ENCODE measurements around the gene TPST2.
A peak's percentile ranks its signal among the peaks of the same experiment; 100 is the strongest.
"Not testable (repeated sequence)": the region's sequence is repeated elsewhere in the genome, so short reads cannot be mapped to it uniquely, and the experiment has no call there.

TPST2 gene

DNA sequence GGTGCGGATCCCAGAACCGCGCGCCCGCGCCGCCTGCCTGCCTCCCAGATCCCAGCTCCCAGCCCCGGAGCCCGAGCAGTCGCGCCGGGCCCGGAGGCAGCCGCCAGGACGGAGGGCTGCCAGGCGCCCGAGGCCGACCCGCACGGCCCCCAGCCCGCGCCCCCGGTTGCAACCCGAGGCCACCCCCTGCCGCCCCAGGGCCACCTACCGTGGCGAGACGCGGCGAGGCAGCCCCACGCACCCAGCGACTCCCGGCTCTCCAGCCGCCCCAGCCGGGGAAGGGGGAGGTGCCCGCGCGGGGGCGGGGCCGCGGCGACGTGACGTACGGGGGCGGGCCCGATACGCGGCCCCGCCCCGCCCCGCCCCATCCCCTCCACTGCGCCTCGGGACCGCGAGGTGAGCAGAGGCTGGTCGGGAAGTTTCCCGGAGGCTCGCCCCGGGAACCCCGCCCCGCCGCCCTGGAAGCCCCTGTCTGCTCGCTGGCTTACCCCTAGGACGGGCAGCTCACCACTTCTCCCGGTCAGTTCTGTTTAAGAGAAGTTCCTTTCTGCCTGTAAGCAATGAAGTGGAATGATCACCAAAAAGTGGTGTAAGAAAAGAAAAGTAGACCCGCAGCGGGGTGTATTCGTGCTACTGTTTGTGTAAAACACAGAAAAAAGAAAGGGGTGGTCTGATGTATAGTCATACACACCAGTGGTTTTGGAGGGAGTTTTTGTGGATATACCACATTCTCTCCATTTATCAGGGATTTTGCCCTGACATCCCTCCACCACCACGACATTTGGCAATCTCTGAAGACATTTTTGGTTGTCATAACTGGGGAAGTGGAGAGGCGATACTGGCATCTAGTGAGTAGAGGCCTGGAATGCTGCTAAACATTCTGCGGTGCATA, at the start of gene TPST2:
Gene TPST2, minus strand, starts transcription at position 288 of the 892 bp plus-strand sequence. CDS start 48,502 bp downstream, outside the sequence.
- DNase-seq = peak; percentile 87

DNA sequence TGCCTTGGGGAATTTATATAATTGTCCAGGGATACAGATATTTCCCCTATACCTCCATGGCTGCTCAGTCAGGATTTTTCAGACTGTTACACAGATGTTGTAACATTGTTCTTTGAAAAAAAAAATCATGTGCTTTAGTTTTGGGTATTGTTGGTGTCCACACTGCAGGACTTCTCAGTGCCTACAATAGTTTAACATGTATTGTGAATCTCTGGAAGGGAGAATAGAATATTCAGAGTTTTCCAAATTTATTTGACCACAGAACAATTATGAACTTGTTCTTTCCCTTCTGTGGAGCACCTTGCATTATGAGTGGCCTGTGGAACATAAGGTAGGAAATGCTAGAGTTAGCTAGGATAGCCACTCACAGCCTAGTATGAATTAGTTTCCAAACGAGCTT, 46.4 kb upstream of the TPST2 start:
- DNase-seq = no peak

DNA sequence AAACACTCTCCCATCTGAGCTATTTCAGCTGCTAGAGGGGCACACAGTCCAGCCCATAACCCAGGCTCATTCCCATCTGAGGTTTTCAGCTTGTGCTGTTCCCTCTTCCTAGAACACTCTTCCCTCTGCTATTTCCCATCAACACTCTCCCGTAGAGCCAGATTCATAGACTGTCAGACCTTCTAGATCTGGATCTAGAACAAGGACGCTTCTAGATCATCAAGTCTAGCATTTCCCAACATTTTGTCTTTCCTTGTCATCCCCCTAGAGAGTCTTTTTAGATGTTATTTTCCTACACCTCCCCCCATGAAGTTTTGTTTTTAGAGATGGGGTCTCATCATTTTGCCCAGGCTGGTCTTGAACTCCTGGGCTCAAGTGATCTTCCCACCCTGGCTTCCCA, 45.2 kb upstream of the TPST2 start:
- DNase-seq = no peak

DNA sequence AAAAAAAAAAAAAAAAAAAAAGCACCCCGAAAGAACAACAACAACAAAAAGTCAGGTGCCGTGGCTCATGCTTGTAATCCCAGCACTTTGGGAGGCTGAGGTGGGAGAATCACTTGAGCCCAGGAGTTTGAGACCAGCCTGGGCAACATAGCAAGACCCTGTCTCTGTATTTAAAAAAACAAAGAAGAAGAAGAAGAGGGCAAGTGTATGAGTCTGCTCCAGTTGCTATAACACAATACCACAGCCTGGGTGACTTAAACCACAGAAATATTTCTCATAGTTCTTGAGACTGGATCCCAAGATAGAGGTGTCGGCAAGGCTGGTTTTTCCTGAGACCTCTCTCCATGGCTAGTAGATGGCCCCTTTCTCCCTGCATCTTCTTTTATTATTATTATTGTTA, 44.3 kb upstream of the TPST2 start:
- DNase-seq = no peak

DNA sequence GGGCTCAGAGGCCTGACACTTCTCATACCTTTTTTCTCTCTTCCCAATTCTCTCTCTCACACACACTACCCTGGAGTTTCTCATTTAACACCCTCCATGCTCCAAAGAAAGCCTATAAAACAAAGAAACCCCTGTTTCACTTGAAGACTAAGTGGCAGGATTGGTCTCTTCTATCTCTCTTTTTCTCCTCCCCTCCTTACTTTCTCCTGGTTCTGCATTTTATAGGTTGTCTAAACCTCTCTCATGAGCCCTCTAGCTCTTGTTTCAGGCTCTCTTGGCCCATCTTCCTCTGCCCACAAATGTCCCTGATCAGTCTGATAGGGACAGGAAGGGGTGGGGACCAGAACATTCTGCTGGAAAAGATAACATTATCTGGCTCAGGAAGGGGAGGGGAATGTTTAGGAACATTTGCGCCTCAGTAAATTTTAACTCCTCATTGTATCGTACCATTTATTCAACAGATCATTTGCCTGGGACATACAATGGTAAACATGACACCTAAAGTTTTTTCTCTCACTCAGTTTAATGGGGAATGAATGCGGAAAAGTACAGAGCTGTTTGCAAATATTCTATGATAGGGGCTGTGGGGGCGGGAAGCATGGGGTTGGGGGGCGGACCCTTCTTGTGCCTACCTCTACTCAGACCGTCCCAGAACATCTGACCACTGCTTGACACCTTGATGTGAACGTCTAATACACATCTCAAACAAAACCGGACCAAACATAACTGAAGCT, 42.7 kb upstream of the TPST2 start:
- DNase-seq = peak; percentile 97

DNA sequence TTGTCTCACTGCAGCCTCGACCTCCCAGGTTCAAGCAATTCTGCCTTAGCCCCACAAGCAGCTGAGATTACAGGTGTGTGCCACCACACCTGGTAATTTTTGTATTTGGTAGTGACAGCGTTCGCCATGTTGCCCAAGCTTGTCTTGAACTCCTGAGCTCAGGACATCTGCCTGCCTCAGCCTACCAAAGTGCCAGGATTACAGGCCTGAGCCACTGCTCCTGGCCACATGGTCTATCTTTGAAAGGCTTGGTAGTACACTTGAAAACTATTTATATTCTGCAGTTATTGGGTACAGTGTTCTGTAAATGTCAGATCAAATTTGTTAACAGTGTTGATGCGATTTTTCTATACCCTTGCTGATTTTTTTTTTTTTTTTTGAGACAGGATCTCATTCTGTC, 41.4 kb upstream of the TPST2 start:
- DNase-seq = no peak

DNA sequence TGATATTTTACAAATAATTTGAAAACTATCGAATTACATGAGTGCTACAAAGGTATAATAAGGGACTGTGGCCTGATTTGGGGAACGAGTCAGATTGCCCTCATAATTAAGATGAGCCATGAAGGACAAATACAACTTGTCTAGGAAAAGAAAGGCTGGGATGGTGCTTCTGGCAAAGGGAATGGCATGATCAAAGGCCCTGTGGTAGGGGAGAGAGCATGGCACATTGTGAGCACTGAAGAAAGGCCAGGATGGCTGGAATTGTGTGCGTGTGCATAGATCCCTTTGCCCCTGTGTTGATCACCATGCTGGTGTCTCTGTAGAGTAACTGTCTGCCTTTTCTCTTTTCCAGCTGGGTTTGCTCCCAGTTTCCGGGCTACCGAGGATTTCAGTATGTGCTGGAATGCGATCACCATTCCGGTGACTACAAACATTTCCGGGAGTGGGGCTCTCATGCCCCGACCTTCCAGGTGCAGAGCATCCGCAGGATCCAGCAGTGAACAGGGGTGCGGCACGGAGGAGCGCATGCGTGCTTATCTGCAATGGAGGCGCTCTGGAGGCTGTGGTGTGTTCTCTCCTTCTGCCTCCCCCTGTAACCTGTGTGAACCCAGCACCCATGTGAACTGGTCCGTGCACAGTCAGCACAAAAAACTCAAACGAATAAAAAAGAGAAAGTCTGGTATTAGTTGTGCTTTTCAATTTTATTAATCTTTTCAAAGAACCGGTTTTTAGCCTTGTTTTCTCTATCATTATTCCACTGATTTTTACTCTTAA, 40.2 kb upstream of the TPST2 start:
- no peak for DNase-seq

DNA sequence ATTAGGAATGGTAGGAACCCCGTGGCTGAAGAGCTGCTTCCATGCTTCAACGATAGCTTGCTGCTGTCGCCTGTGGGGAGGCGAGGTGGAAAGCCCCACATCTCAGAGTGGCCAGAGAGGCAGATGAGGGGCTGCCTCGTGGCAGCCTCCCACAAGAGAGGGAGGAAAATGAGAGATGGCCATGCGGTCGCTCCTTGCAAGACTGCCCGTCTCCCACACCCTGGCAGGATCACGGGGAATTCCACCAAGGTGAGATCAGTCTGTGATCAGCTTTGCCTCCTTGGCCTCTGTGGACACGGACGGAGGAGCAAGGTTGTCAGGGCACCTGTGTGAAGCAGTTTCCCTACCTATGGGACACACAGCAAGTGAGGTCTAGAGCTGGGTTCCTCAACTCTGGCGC, 34.9 kb upstream of the TPST2 start:
- DNase-seq = no peak

DNA sequence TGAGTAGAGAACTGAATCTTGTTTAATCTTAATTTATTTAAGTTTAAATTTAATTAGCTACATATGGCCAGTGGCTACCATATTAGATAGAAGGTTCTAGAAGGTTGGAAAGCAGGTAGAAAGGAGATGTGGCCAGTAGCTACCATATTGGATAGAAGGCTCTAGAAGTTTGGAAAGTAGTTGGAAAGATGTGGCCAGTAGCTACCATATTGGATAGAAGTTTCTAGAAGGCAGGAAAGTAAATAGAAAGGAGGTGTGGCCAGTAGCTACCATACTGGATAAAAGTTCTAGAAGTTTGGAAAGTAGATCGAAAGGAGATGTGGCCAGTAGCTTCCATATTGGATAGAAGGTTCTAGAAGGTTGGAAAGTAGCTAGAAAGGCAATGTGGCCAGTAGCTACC, 34.1 kb upstream of the TPST2 start:
- no peak for DNase-seq

DNA sequence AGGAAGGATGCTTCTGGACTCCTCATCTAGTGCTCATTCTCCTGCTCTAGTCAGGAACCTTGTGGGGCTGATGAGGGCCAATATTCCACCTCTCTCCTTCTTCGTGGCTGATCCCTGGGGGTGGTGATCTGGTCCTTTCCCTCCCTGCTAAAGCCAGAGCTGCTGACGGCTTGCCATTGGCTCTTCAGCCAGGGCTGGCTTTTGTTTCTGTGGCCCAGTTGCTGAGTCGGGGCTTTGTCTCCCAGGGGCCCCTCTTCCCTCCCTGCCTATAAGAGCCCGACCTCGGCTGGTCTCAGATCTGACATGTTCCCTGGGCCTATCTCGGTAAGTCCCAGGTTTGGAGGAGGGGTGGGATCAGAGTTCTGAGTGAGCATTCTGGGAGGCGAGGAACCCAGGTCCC, 31.7 kb upstream of the TPST2 start, which contains the start of gene CRYBA4:
Gene CRYBA4, plus strand, starts transcription at position 301 of the 400 bp plus-strand sequence. CDS start 634 bp downstream, outside the sequence.
- no peak for DNase-seq

DNA sequence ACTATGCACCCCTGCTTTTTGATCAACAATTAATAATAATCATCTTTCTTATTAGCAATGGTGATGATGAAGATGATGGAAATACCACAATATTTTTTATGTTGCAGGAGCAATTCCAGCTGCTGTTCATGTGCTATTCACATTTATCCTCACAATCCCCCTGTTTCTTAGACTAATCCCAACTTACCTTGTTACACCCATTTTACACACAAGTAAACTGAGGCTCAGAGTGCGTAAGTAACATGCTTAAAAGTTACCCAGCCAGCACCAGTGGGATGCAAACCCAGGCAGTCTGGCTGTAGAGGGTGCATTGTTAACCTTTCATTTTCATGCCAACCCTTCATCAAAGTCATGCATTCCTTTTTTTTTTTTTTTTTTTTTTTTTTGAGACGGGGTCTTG, 30.3 kb upstream of the TPST2 start:
- DNase-seq = no peak

DNA sequence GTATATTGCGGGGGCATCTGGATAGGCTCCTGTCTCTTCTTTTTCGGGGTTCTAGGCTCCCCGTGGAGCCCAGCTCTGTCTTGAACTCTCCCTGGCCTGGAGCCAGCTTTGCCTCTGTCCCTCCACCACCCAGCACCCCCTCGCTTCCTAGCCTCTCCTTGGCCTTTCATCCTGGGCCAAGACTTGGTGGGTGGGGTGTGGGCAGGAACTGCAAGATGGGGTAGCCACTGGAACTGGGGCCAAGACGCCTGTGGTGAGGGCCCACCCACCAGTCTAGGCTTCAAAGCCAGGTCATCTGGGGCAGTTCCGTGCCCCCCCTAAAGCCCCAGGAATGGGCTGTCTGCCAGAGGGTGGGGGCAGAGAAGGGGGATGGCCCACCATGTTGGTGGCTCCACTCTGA, 29.6 kb upstream of the TPST2 start:
- DNase-seq = peak; percentile 77

DNA sequence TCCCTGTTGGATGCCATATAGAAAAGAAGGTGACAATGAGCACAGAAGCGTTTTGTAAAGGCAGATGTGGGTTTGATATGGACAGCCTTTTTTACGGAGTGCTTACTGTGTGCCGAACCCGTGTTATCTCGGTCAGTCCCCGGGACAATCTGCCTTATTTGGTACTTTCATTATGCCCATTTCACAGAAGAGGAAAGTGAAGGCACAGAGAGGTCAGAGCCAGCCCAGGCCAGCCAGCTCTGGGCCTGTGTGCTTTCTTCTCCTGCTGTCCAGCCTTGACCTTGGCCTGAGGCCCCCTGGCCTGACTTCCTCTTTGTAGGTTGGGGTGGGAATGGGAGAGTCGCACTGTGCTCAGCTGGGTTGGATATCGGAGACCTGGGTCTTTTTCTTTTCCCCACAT, 28.5 kb upstream of the TPST2 start:
- DNase-seq = no peak

DNA sequence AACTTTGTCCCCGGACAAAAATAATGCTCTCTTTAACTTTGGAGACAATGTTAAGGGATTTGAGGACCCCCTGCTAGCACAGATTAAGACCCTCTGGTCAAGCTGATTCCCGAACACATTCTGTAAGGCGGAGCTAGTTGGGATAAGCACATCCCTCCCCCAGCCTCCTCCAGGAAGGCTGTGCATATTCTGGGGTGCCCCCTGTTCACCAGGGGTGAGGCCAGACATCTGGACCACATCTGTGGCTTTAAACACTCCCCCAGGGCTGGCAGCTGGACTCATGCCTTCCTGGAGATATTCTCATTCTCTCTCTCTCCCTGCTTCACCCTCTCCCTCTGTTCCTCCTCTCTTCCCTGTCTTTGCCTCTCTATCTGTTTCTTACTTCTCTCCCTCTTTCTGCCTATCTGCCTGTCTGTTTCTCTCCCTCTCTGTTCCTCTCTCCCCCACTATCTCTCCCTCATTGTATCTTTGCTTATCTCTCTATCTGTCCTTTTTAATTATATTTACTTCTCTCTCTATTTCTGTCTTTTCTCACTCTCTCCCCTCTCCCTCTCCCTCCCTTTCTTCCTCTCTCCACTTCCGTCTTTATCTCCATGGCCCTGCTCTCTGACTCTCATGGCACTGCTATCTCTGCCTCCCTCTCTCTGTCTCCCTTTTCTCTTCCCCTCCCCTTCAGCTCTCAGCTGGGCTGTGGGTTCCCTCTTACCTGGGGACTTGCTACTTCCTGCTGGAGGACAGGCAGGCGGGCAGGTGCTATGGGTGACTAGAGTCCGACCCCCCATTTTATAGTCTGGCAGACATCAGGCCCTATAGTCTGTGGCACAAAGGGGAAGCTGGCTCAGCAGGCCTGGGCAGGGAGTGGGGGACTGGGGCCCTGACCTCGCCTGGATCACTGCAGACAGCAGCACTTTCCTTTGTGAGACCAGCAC, 27.6 kb upstream of the TPST2 start, which contains the start of gene CRYBB1:
Gene CRYBB1, minus strand, starts transcription at position 757 of the 929 bp plus-strand sequence. CDS start 1,708 bp downstream, outside the sequence.
- DNase-seq = peak; percentile 80

DNA sequence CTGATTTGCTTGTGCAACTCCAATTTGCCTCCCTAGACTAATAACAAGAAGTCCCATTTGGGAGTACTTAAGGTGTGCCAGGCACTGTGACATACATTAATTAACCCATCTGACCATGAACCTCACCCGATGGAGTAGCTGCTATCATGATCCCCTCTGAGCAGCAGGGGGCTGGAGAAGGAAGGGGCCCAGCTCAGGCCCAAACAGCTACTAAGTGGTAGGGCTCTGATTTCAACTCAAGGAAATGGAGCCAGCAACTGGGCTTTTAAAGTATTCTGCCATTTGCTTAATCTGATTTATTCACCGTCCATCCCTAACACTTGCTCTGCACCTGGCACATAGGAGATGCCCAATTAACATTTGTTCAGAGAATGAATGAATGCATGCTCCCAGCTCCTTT, 26.7 kb upstream of the TPST2 start:
- no peak for DNase-seq

DNA sequence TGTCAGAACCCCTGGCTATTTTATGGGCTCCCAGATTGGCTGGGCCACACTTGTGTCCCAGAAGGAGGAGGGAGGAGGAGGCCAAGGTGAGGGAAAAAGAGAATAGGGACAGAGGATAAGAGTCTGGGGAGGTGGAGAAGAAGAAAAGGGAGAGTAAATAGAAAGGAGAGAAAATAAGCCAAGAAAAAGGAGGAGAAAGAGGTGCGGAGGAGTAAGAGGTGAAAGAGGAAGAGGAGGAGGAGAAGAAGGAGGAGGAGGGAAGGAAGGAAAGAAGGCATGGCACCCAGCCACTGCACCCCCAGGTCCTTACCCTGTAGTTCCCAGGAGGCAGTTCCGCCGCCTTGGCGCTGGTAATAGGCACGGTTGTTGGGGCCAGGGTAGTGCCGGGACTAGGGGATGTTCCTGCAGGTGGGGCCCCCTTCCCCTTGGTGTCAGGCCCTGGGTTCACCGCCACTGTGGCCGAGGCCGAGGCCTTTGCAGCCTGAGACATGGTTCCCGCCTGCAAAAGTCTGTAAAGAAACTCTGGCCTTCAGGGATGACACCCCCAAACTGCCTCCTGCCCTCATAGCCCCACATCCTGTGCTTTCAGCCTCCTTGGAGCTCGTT, 26.0 kb upstream of the TPST2 start:
- DNase-seq = no peak

DNA sequence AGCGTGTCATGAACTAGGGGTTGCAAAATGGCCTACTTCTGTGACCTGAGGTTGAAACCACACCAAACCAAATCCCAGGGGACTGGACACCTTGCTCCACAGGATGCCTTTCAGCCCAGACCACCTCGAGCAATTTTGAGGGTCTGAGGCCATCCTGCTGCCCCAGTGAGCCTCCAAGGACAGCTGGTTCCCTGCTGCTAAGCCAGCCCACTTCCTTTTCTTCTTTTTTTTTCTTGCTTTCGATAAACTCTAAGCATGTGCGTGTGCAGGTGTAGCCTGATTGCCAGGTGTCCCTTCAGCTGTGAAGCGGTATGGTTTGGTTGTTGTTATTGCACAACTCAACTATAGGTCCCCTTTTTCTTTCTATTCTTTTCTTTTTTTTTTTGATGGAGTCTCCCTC, 25.2 kb upstream of the TPST2 start:
- no peak for DNase-seq

DNA sequence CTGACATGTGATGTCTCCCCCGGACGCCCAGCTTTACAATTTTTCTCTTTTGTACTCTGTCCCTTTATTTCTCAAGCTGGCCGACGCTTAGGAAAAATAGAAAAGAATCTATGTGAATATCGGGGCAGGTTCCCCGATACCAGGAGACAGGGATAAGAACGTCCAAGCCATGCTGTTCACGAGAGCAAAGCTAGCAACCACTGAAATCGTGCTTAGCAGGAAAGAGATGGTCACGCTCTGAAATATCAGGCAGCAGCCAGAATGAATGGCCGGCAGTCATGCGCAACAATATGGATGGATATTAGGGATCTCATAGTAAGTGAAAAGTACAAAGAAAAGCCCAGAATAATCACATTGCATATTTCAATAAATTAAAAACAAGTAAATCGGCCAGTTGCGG, 24.4 kb upstream of the TPST2 start:
- DNase-seq = no peak

DNA sequence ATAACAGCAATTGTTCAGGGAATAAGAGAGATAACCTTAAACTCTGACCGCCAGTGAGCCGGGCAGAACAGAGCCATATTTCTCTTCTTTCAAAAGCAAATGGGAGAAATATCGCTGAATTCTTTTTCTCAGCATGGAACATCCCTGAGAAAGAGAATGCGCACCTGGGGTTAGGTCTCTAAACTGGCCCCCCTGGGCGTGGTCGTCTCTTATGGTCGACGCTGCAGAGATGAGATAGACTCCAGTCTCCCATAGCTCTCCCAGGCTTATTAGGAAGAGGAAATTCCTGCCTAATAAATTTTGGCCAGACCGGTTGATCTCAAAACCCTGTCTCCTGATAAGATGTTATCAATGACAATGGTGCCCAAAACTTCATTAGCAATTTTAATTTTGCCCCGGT, 23.8 kb upstream of the TPST2 start:
- not testable (repeated sequence) for DNase-seq

DNA sequence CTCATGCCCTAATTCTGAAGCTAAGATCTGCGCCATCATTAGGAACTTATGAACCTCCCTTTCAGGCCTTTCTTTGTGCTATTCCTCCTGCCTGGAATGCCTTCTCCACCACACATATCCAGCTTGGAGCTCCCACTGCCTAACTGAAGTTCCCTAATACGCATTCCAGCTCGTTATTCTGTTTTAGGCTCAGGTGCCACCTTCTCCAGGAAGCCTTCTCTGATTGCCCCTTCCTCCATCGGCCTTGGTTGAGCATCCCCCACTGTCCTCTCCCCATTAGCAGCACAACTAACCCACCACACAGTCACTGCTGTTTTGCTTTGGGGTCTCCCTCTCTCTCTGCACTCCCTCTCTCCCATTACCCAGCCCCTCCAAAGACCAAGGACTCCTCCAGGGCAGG, 22.7 kb upstream of the TPST2 start:
- no peak for DNase-seq

DNA sequence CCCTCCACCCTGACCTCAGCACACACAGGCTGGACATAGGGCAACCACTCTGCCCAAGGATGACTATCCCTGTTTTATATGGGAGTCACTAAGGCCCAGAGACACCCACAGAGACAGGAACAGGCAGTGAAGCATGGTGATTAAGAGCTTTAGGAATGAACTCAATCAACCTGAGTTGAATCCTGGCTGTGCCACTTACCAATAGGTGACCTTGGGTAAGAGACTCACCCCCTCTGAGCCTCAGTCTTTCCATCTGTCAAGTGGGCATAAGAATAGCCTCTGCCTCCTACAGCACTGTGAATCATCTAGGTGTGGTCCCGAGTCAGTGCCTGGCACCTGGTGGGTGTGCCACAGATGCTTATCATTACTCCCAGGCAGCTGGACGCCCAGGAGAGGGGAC, 21.1 kb upstream of the TPST2 start:
- no peak for DNase-seq

Measured in hematopoietic multipotent progenitor cell treated with erythropoietin and hydrocortisone succinate and interleukin-3 and kit ligand, for 4 days (in vitro differentiated cells).